T-helper 1 cell treated with Interleukin-12 subunit alpha and Interleukin-12 subunit beta and Interleukin-4 antibody, amounts not matched to agents 30 μg/mL and 1 μg/mL, for 36 hours (primary cell): Measurements from ENCODE around the gene USP2.

Experiments
- H3K27ac Mint-ChIP-seq: one replicate; pipeline ENCODE4 v1.8.0; 2021; ENCODE audit warnings: mild to moderate bottlenecking, mixed read lengths
- H3K27me3 Mint-ChIP-seq: one replicate; pipeline ENCODE4 v1.8.0; 2021; ENCODE audit warnings: low read depth, mixed read lengths
- H3K36me3 Mint-ChIP-seq: one replicate; pipeline ENCODE4 v1.8.0; 2021; ENCODE audit warnings: low read depth, mixed read lengths
- H3K4me1 Mint-ChIP-seq: one replicate; pipeline ENCODE4 v1.8.0; 2021; ENCODE audit warnings: low read depth, mixed read lengths
- H3K4me3 Mint-ChIP-seq: one replicate; pipeline ENCODE4 v1.8.0; 2021; ENCODE audit warnings: mild to moderate bottlenecking, moderate library complexity, mixed read lengths
- H3K9me3 Mint-ChIP-seq: one replicate; pipeline ENCODE4 v1.8.0; 2021; ENCODE audit warnings: mixed read lengths

Gene USP2

DNA sequence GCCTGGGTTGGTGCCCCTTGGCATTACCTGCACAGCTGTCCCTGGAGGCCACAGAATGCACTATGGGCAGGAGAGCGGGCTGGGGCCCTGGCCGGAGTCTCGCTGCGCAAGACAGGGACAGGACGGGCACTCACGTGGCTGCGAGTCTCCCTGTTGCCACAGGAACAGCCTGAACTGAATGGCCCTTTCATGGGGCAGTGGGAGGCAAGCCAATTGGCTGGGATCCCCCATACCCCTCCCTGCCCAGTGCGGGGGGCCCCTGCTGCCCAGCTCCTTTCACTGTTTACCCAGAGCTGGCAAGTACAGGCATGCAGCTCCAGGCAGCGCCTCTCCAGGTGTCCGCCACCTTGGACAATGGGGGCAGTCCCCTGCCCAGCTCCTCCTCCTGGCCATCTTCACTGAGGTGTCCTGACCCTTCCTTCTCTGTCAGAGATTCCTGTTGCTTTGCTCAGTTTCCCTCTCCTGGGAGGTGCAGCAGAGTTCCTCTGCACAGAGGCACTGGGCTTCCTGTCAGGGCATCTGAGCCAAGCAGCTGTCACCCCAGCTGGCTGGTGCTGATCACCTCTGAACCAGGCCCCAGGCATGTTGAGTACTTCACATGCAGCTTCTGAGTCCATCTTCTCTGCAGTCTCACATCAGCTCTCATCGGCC is 5.2 kb downstream of the USP2 start:
- H3K4me1 Mint-ChIP-seq, result peaks cover 3% of the 10 kb centered on the region
- H3K9me3 Mint-ChIP-seq, result no peaks in the 10 kb centered on the region
- H3K27ac Mint-ChIP-seq, result no peak overlapping the region
- H3K36me3 Mint-ChIP-seq, result no peaks in the 10 kb centered on the region
- H3K27me3 Mint-ChIP-seq, result peaks cover 8% of the 10 kb centered on the region
- no peak overlapping the region for H3K4me3 Mint-ChIP-seq

DNA sequence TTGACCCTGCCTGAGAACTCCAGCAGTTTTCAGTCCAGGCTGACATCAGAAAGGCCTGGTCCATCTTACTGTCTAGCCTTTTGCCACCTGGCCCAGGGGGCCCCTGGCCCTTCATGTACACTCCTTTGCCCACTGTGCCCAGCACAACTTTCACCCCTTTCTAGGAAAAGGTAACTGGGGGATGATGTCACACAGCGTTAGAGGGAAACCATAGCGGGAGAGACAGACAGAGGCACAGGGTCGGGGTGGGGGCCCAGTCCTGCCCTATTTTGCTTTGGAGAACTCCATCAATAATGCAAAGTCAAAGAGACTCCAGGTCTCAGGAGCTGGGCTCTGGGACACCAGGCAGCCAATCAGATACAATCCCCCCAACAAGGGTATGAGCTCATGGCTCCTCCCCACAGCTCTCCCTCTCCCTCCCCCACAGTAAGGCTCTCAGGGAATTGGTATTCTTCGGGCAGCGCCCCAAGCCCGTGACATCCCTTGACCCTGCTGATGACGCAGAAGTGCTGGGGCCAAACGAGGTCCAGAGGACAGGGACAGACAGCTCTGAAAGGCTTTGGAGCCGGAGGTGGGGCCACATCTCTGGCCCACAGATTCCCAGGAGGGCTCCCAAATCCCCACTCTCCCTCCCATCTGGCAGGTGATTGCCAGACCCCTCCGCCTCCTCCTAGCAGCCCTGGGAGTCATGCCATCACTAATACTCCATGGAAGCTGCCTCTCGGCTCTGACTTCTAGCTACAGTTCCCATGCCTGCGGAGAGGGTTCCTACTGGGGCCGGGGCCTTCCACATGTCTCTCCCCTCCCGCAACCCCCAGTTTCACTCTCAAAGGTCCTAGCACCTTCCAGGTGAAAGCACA is 5.9 kb downstream of the USP2 start:
- Mint-ChIP-seq H3K27me3 (peaks cover 2% of the 10 kb centered on the region), H3K4me1 (peaks cover 3% of the 10 kb centered on the region), H3K36me3 (no peaks in the 10 kb centered on the region), H3K27ac (no peak overlapping the region), H3K4me3 (no peak overlapping the region), H3K9me3 (no peaks in the 10 kb centered on the region)

DNA sequence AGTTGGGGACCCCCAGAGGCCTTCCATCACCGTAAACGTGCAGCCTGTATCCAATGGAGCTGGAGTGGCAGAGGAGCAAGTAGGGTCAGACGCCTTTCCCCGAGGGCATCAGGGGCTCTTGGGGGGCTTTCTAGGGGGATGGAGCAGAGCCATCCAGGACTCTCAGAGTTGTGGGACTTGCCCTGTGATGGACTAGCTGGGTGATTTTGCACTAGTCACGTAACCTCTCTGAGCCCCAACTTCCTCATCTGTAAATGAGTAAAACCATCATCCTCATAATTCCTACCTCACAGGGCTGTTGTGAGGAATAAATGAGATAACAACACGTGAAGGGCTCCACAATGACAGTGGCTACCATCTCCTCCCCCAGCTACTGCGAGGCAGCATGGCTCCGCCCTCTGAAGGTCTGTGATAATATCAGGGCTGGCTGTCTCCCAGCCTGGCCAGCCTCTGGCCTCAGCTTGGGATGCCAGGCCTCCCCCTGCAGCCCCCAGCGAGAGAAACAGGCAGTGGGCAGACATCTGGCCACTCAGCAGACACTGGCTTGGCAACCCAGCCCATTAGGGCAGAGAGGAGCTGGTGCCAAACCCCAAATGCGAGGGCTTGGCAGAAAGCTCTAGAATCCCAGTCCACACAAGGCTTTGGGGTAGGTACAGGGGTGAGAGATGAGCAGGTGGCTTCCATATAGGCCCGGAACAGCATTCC is 6.7 kb downstream of the USP2 start:
- H3K27me3 Mint-ChIP-seq, result no peaks in the 10 kb centered on the region
- no peaks in the 10 kb centered on the region for H3K36me3 Mint-ChIP-seq
- H3K9me3 Mint-ChIP-seq, result no peaks in the 10 kb centered on the region
- H3K4me1 Mint-ChIP-seq, result peaks cover 3% of the 10 kb centered on the region
- no peak overlapping the region for H3K4me3 Mint-ChIP-seq
- no peak overlapping the region for H3K27ac Mint-ChIP-seq

DNA sequence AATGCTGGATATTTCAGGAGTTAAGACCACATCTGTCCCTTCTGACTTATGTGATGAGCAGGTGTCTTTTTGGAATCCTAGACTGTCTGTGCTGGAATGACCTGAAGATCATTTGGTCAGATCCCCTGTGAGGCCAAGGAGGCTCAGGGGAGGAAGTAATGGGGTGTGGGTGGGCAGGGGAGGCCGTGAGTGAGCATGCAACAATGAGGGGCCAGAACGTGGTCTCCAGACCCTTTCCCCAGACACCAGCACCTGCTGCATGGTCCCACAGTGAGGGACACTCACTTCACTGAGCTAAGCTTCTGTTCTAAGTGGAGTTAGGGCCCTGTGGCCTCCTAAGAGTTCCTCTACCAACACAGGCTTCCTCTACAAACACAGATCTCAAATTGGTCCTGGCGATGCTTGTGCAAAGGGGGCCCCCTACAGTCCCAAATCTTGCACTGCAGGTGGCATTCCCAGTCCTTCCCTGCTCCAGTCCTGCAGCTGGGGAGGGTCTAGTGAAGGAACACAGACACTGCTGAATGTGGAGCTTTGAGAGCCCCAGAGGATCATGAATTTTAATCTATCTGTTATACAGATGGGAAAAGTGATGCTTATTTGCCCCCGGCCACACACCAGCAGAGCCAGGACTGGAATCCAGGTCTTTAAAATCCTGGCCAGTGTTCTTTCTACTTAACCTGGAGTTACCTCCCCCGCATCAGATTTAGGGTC is 7.4 kb downstream of the USP2 start:
- Mint-ChIP-seq H3K4me3 (no peak overlapping the region), H3K9me3 (no peaks in the 10 kb centered on the region), H3K36me3 (no peaks in the 10 kb centered on the region), H3K27ac (no peak overlapping the region), H3K4me1 (peaks cover 3% of the 10 kb centered on the region), H3K27me3 (peaks cover 5% of the 10 kb centered on the region)

DNA sequence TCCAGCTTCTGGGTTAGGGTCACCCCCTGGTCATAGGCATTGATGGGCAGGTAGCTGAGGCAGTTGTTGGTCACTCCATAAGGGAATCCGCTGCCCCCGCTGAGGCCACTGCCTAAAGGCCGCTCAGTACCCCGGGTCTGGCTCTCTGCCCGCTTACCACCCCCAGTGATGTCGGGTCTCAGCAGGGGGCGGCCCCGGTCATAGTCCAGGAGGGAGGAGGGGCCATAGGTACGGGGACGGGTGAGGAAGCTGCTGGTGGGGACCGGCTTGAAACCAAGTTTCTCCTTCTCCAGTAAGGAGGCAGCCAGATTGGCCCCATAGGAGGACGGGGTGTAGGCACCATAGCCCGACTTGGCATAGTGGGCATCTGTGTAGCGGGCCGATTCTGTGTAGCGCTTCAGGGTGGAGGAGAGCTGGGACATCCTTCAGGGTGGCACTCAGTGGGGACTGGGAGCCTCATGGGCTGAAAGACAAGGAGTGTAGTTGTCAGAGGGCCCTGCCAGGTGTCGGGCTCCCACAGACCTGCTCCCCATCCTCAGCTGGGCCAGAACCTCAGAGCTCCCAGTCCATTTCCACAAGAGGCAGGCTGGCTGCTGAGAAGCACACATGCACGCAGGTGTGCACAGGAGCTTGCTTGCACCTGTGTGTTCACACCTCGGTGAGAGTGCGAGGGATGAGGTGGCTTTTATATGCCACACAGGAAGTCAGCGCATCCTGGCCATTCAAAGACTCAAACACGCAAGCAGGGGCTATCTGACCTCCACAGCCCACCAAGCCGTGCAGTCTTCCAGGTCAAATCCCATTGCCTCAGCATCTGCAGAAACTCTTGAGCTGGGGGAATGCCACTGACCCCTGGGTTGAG is 8.2 kb downstream of the USP2 start:
- Mint-ChIP-seq H3K9me3 (no peaks in the 10 kb centered on the region), H3K27ac (no peak overlapping the region), H3K36me3 (no peaks in the 10 kb centered on the region), H3K27me3 (peaks cover 5% of the 10 kb centered on the region), H3K4me3 (no peak overlapping the region), H3K4me1 (peaks cover 3% of the 10 kb centered on the region)

DNA sequence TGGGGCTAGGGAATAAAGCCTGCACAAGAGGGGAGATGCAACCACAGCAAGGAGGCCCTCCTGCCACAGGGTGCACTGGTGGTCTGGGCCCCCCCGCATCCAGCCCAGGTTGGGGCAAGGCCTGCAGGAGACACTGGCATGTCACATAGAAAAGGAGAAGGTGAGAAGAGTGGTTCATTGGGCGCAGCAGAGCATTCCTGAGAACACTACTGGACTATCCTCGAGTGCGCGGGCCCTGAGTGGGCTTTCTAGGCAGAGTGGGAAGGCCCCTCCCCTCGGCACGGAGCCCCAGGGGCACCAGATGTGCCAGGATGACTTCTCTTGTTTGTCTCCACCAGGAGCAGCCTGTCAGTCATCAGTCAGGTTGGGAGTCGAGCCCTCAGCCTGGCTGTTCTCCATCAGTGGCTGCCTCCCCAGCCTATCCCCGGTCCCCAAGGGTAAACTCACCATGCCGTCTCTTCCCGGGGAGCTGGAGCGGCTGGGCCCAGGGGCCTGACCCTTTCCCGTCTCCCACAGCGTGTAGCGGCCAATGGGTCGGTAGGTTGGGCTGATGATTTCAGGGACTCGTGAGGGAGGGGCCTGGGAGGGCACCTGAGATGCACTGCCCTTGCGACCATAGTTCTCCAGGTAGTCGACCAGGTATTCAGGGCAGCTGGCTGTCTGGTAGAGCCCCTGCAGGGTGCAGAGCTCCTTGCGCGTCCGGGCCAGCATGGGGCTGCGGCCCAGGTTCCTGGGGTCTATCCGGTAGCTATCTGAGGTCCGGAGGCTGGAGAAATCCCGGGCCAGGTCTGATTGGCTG is 9.0 kb downstream of the USP2 start:
- H3K27ac Mint-ChIP-seq, result no peak overlapping the region
- H3K4me3 Mint-ChIP-seq, result no peak overlapping the region
- H3K27me3 Mint-ChIP-seq, result peaks cover 8% of the 10 kb centered on the region
- peaks cover 3% of the 10 kb centered on the region for H3K4me1 Mint-ChIP-seq
- no peaks in the 10 kb centered on the region for H3K36me3 Mint-ChIP-seq
- no peaks in the 10 kb centered on the region for H3K9me3 Mint-ChIP-seq

DNA sequence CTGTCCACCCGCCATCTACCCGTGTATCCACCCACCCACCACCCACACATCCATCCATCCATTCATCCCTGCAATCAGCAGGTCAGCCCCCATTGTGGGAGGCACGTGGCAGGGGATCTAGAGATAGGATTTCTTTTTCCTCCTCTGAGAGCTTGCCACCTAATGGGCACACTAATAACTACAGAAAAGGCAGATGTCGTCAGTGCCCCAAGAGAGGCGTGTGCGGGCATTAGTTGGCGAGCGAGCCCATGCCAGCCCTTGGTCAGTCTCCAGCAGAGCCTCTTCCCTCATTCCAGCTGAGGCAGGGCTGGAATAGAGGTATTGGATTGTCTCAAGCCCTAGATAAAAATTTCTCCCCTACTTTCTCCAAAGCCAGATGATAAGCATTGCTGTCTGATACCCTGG is 9.7 kb downstream of the USP2 start:
- Mint-ChIP-seq H3K27ac (no peak overlapping the region), H3K36me3 (no peaks in the 10 kb centered on the region), H3K27me3 (peaks cover 13% of the 10 kb centered on the region), H3K4me3 (no peak overlapping the region), H3K9me3 (no peaks in the 10 kb centered on the region), H3K4me1 (peaks cover 3% of the 10 kb centered on the region)

DNA sequence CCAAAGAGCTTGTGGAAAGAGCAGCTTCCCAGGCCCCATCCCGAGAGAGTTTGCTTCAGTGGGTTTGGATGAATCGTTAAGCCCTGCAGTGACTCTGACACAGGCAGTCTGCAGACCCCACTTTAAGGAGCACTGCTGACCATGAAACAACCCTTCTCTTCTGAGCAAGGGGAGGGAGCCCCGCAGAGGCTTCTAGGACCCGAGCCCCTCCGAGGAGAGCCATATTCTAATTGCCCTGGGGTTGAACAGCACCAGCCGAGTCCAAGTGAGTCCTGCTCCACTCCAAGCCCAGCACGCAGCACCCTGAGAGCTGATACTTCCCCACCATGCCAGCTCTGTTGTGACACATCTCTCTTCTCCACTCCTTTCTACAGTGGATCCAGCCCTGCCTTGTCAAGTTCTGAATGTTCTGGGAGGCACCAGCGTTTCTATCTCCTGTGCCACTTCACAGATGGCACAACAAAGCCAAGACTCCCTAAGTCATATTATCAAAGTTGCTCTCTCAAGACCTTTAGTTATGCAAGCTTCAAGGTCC is 10.4 kb downstream of the USP2 start:
- Mint-ChIP-seq H3K4me3 (no peak overlapping the region), H3K4me1 (peaks cover 3% of the 10 kb centered on the region), H3K36me3 (no peaks in the 10 kb centered on the region), H3K27me3 (peaks cover 20% of the 10 kb centered on the region), H3K27ac (no peak overlapping the region), H3K9me3 (no peaks in the 10 kb centered on the region)

DNA sequence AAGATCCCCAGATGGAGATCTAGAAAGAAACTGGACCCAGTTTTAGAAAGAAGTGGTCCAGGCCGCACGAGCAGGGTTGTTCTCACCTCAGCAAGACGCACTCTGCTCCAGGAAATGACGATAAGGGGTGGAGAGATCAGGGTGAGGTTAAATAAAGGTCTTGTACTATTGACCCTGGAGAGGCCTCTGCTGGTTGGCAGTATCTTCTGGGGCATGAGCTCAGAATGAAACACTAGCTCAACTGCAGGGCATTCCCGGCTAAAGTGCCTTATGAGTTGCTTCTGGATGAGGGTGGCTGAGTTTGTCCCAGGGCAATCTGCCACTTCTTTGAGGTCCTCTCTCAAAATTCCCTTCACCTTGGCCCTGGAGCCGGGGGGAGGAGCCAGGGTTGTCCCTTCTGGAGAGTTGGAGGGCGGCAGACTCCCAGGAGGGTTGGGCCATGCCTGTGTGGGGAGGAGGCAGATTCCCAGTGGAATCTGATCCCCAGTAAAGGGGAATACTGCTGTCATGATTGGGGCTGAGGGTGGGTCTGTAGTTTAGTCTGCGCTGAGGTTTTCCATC is 10.9 kb downstream of the USP2 start:
- Mint-ChIP-seq H3K27ac (no peak overlapping the region), H3K27me3 (peaks cover 23% of the 10 kb centered on the region), H3K4me1 (peaks cover 3% of the 10 kb centered on the region), H3K36me3 (no peaks in the 10 kb centered on the region), H3K4me3 (no peak overlapping the region), H3K9me3 (no peaks in the 10 kb centered on the region)

DNA sequence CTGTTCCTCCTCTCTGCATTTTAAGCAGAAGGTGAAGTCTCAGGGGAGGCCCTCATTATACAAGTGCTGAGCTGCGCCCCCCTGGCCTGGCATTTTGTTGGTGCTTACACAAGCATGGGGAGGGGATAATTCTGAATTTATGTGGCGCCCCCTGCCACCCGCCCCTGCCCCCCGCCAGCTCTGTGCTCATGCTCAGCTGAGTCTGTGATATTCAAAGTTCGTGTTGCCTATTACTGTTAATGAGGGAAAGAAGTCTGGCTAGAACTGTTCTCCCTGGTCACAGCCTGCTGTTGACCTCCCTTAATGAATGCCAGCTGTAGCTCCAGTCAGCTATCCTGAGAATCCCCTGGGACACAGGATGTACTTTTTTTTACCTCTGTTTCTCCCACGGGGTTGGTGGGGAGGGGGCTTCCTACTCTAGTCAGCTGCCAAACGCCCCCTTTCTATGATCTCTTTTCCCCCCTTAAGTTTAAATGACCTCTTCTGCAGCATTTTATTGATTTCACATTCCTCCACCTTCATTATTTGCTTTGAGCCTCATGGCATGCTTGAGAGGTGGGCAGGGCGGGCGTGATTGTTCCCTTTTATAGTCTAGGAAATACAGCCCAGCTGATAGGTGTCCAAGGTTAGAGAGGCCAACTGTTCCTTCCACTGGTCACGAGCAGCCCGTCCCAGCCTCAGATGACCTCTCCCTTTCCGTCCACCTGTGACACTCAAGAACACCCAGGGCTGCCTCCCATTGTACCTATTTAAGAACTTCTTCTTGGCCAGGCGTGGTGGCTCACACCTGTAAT is 12.2 kb downstream of the USP2 start:
- Mint-ChIP-seq H3K4me1 (peaks cover 5% of the 10 kb centered on the region), H3K4me3 (no peak overlapping the region), H3K36me3 (no peaks in the 10 kb centered on the region), H3K27me3 (peaks cover 36% of the 10 kb centered on the region), H3K9me3 (no peaks in the 10 kb centered on the region), H3K27ac (no peak overlapping the region)

DNA sequence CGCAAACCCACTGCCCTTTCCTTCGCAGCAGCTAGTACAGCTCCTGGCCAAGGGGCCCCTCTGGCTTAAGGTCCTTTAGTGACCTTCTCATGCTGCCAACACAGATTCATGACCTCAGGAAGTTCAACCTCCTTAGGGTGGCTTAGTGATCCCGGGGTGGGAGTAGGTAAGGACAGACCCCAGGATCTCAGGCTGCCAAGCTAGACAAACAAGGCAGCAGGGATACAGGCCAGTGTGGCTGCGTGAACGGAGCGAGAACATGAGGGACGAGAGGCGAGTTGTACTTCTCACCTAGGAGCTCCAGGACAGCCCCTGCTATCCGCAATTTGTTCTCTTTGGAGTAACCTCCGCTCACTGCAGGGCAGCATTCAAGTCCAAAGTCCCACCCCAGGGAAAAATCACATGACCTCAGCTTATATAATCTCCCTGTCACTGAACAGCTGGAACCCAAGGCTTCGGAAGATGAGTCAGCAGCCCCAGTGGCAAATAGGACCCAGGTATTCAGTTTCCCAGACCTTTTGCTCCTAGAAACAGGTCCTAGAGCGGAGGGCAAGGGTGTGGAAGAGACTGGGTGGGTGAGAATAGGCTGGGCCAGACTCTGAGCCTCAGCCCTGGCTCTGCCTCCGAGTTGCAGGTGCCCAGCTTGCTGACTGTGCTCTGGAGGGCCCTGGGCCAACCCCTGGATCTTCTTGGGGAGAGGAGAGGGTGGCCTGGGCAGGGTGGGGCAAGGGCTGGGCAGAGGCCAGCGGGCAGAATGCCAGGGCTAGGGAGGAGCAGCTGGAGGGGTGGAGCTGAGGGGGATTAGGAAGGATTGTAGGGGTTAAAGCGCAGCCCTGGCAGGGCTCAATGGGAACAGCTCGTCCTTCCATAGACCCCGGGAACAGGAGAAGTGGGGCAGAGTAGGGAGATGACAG is 13.1 kb downstream of the USP2 start:
- peaks cover 2% of the 10 kb centered on the region for H3K4me1 Mint-ChIP-seq
- H3K9me3 Mint-ChIP-seq, result no peaks in the 10 kb centered on the region
- H3K27ac Mint-ChIP-seq, result no peak overlapping the region
- H3K27me3 Mint-ChIP-seq, result peaks cover 37% of the 10 kb centered on the region
- no peak overlapping the region for H3K4me3 Mint-ChIP-seq
- H3K36me3 Mint-ChIP-seq, result no peaks in the 10 kb centered on the region
